Measurements from ENCODE around the gene KCTD15.

The KCTD15 gene

DNA sequence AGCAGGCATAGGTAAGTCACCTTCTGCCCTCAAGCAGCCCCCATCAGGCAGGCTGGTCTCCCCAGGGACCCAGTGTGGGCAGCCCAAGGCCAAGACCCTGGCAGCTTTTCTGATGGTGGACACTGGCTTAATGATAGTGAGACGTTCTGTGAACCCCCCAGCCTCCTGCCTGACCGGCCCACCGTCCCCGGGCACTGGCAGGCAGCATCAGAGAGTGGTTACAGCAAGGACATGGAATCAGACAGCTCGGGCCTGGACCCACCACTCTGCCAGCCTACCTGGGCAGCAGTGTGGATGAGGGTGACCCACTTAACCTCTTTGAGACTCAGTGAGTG lies 45.3 kb upstream of the KCTD15 start:
- Histone ChIP-seq H4K20me1 (ENCODE audit: insufficient read depth, low read length) (0 out of 2 replicates have a peak, but pooled peaks cover 4% of the 10 kb centered on the region), H3K27me3 (ENCODE audit: insufficient read depth, low read length, poor library complexity) (no peaks in the 10 kb centered on the region), H3K4me3 (ENCODE audit: low read depth in 1 of 2, low read length in 2 of 2) (no peak overlapping the region), H3K4me1 (ENCODE audit: insufficient read depth, low read length) (no peaks in the 10 kb centered on the region), H3K4me2 (ENCODE audit: insufficient read depth, low read length) (no peak overlapping the region), H3K9me3 (ENCODE audit: insufficient read depth, low read length, severe bottlenecking) (no peaks in the 10 kb centered on the region), H3K27ac (ENCODE audit: low read length) (no peak overlapping the region), H3K9ac (ENCODE audit: low read depth, low read length) (no peak overlapping the region), H3K79me2 (ENCODE audit: insufficient read depth, low read length) (no peaks in the 10 kb centered on the region), H3K36me3 (ENCODE audit: insufficient read depth, low read length) (no peaks in the 10 kb centered on the region), H2AFZ (ENCODE audit: low read depth, low read length) (no peak overlapping the region)
- no peak for TF ChIP-seq EZH2 (IDR thresholded peaks at IDR 0.05; ENCODE audit: borderline replicate concordance, low read depth, low read length, severe bottlenecking)
- TF ChIP-seq, protein P1, sequence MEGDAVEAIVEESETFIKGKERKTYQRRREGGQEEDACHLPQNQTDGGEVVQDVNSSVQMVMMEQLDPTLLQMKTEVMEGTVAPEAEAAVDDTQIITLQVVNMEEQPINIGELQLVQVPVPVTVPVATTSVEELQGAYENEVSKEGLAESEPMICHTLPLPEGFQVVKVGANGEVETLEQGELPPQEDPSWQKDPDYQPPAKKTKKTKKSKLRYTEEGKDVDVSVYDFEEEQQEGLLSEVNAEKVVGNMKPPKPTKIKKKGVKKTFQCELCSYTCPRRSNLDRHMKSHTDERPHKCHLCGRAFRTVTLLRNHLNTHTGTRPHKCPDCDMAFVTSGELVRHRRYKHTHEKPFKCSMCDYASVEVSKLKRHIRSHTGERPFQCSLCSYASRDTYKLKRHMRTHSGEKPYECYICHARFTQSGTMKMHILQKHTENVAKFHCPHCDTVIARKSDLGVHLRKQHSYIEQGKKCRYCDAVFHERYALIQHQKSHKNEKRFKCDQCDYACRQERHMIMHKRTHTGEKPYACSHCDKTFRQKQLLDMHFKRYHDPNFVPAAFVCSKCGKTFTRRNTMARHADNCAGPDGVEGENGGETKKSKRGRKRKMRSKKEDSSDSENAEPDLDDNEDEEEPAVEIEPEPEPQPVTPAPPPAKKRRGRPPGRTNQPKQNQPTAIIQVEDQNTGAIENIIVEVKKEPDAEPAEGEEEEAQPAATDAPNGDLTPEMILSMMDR (IDR thresholded peaks at IDR 0.05; ENCODE audit: borderline replicate concordance, extremely low read depth, low read length, poor library complexity, severe bottlenecking): no peak
- ATAC-seq (ENCODE audit: insufficient read depth, low read depth): no peak
- no peak for DNase-seq

DNA sequence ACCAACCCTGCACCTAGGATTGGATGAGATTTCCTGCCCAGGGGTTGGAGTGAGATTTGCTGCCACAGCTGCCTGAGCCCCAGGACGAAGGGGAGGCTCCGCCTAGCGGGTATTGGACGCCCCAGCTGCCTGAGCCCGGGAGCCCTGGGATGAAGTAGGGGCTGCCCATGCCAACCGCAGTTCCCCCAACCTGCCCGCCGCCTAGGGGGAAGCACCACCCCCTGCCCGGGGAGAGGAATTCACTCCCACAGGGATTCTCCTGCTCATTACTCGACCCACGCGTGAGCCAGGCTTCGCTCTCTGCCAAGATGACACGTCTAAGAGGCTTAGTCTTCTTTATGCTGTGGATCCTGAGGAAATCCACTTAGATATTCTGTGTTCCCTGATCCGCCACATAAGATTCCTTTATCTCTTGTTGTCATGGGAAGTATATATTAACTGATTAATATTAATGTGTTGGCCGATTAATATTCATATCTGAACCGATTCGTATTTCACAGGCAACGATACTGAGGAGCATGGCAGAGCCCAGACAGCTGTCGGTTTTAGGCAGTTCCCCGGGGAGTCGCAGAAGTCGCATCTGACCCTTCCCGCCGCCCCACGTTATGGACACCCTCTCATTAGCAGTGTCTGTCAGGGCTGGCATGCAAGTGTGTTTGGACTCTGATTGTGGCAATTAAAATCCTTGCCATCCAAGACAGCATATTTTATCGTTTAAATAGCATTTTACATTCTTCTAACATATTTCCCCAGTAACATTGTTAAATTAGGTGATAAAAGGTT lies 44.5 kb upstream of the KCTD15 start:
- TF ChIP-seq EZH2 (IDR thresholded peaks at IDR 0.05; ENCODE audit: borderline replicate concordance, low read depth, low read length, severe bottlenecking): no peak
- TF ChIP-seq, protein P1 (IDR thresholded peaks at IDR 0.05; ENCODE audit: borderline replicate concordance, extremely low read depth, low read length, poor library complexity, severe bottlenecking): no peak
- DNase-seq: no peak
- no peak overlapping the region for H3K4me3 ChIP-seq (ENCODE audit: low read depth in 1 of 2, low read length in 2 of 2)

DNA sequence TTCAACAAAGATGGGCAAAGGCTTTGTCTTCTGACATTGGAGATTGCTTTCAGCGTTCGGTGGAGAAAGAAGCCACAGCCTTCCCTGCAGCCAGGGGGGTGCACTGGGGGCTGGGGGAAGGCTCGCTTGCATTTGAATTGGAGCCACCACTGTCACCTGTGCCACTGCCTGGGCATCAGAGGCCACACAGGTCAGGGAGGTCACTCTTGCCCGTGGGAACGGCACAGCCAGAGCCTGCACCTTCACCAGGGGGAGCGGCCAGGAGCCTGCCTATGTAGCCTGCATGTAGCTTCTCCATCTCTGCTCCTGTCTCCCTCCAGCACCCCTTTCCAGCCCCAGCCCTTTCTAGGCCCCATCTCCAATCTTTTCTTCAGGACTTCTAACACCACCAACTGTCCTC lies 43.7 kb upstream of the KCTD15 start:
- ATAC-seq (ENCODE audit: insufficient read depth, low read depth): no peak
- TF ChIP-seq EZH2 (IDR thresholded peaks at IDR 0.05; ENCODE audit: borderline replicate concordance, low read depth, low read length, severe bottlenecking): no peak
- TF ChIP-seq, protein P1 (IDR thresholded peaks at IDR 0.05; ENCODE audit: borderline replicate concordance, extremely low read depth, low read length, poor library complexity, severe bottlenecking): no peak

More for the DNA sequence above, 44.5 kb upstream of the KCTD15 start:
- Histone ChIP-seq H3K9ac (ENCODE audit: low read depth, low read length) (no peak overlapping the region), H3K79me2 (ENCODE audit: insufficient read depth, low read length) (no peaks in the 10 kb centered on the region), H3K9me3 (ENCODE audit: insufficient read depth, low read length, severe bottlenecking) (no peaks in the 10 kb centered on the region), H3K36me3 (ENCODE audit: insufficient read depth, low read length) (no peaks in the 10 kb centered on the region), H3K27me3 (ENCODE audit: insufficient read depth, low read length, poor library complexity) (no peaks in the 10 kb centered on the region), H3K4me1 (ENCODE audit: insufficient read depth, low read length) (no peaks in the 10 kb centered on the region), H3K4me2 (ENCODE audit: insufficient read depth, low read length) (no peak overlapping the region), H2AFZ (ENCODE audit: low read depth, low read length) (no peak overlapping the region), H4K20me1 (ENCODE audit: insufficient read depth, low read length) (0 out of 2 replicates have a peak, but pooled peaks cover 4% of the 10 kb centered on the region), H3K27ac (ENCODE audit: low read length) (no peak overlapping the region)
- ATAC-seq (ENCODE audit: insufficient read depth, low read depth): no peak

More for the DNA sequence above, 43.7 kb upstream of the KCTD15 start:
- Histone ChIP-seq H3K9ac (ENCODE audit: low read depth, low read length) (no peak overlapping the region), H3K4me3 (ENCODE audit: low read depth in 1 of 2, low read length in 2 of 2) (no peak overlapping the region), H3K27me3 (ENCODE audit: insufficient read depth, low read length, poor library complexity) (no peaks in the 10 kb centered on the region), H4K20me1 (ENCODE audit: insufficient read depth, low read length) (0 out of 2 replicates have a peak, but pooled peaks cover 4% of the 10 kb centered on the region), H3K36me3 (ENCODE audit: insufficient read depth, low read length) (no peaks in the 10 kb centered on the region), H3K9me3 (ENCODE audit: insufficient read depth, low read length, severe bottlenecking) (no peaks in the 10 kb centered on the region), H3K27ac (ENCODE audit: low read length) (no peak overlapping the region), H3K79me2 (ENCODE audit: insufficient read depth, low read length) (no peaks in the 10 kb centered on the region), H3K4me1 (ENCODE audit: insufficient read depth, low read length) (no peaks in the 10 kb centered on the region), H3K4me2 (ENCODE audit: insufficient read depth, low read length) (no peak overlapping the region), H2AFZ (ENCODE audit: low read depth, low read length) (no peak overlapping the region)
- DNase-seq: no peak

Data from DND-41 (cell line).